Measurements from ENCODE around the gene MYOF.
"Not testable (repeated sequence)": the region's sequence is repeated elsewhere in the genome, so short reads cannot be mapped to it uniquely, and the experiment has no call there.

The MYOF gene

DNA sequence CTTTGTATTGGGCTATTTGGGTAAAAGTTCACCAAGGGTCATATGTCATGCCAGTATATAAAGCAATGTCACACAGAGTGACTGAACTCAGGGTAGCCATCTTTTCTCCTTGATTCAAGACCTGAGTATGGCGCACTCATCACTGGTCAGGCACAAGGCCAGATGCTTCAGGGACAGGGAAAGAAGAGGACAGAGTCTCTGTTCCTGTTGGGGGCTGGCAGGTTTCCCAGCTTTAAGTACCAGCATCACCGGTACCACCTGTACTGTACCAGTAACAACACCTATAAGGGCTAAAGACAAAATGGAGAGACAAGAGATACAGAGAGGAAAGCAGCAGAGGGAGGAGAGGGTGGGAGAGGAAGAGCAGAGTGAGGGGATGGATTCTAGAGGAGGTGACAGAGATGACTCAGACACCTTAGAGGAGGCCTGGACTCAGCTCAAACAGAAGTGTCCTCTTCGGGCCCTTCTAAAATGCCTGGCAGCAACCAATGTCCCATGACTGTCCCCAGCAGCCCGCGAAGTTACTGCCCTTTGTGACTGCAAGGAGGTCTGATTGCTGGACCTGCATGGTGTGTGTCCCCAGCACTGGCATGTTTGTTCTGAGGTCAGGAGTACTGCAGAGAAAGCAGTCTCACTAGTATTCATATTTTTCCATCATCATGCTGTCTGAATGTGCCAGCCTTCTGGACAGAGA, 191.3 kb downstream of the MYOF start:
- DNase-seq (ENCODE audit: low spot score), result no peak

GRCh38 chr10:93288679-93289634, 193.2 kb downstream of the MYOF start:
- DNase-seq (ENCODE audit: low spot score), result peak; percentile 58

DNA sequence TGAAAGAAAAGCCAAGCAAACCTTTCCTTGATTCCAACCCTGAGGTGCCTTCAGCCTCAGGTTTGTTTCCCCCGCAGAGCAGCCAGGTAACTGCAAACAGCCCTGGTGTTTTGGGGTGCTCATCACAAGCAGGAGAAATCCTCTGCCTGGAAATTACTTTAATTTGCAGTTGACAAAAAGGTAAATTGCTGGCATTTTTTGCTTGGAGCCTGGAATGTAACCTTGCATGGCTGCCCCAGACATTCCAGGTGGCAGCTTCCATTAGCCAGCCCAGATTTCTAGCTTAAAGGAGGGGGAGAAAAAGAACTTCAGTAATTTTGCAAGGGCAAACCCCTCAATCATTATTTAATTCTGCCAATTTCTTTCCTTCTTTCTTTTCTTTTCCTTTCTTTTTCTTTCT, 194.4 kb downstream of the MYOF start:
- DNase-seq (ENCODE audit: low spot score), result no peak

DNA sequence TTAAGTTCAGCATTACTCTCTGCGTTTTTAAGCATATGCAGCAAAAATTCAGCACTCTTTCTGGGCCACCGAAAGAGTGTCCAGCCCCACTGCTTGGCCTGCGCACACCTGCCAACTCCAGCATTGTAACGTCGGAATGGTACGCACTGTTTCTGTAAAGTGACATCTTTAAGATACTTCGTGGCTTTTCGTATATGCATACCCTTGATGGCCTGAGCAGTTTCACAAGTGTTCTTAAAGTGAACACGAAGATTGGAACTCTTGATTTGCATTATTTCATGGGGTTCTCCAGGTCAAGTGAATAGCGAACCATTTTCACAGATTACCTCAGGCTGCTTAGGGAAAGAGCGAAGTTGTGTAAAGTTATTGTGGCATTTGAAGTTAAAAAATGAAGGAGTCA, 197.9 kb downstream of the MYOF start:
- DNase-seq (ENCODE audit: low spot score), result not testable (repeated sequence)

DNA sequence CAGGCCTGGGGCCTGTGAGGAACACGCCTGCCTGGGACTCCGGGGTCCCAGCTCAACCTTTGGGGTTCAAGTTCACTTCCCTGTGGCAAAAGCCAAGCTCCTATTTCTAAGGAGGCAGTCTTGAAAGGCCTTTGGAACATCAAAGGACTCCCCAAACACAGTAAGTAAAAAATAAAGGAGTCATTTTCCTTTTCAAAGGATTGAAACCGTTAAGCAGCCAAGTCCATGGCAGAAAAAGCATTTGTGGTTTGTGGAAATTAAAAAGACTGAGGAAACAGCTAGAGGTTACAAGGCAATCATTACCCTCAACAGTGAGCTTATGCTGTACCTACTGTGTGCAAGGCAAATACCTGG, 200.8 kb downstream of the MYOF start:
- DNase-seq (ENCODE audit: low spot score), result no peak

DNA sequence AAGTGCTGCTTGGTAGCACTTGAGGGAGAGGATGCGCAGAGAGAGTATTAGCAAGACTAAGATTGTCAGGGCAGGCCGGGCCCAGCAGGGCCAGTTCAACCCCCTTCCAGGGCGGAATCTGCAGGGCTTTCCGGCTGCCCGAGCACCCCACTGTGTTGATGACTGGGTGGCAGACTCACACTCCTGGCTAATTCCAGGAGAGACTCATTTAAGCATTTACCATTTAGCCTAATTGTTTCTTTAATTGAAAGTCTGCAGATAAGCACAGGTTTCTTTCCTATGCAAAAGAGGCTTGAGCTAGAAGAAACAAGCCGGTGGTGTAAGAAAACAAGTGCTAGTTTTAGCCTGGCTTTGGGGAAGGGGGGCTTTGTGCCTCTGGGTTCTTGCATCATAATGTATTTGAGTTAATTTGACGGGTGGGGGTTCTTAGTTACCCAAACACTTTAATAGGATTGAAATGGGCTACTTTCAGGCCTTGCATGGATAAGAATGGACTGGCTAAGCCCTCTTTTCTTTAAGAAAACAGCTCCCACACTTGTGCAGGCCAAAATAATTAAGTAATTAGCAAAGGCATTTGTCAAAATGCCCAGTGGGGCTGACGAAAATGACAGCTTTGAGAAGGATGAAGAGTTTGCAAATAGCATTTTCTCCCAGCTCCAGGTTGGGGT, 201.3 kb downstream of the MYOF start:
- no peak for DNase-seq (ENCODE audit: low spot score)

GRCh38 chr10:93280121-93280698, 201.9 kb downstream of the MYOF start:
- no peak for DNase-seq (ENCODE audit: low spot score)

- no peak for DNase-seq (ENCODE audit: low spot score)
Observed at GRCh38 chr10:93277360-93277759, 204.8 kb downstream of the MYOF start.

- DNase-seq (ENCODE audit: low spot score), result no peak
Observed at GRCh38 chr10:93274419-93274818, 207.7 kb downstream of the MYOF start.

DNA sequence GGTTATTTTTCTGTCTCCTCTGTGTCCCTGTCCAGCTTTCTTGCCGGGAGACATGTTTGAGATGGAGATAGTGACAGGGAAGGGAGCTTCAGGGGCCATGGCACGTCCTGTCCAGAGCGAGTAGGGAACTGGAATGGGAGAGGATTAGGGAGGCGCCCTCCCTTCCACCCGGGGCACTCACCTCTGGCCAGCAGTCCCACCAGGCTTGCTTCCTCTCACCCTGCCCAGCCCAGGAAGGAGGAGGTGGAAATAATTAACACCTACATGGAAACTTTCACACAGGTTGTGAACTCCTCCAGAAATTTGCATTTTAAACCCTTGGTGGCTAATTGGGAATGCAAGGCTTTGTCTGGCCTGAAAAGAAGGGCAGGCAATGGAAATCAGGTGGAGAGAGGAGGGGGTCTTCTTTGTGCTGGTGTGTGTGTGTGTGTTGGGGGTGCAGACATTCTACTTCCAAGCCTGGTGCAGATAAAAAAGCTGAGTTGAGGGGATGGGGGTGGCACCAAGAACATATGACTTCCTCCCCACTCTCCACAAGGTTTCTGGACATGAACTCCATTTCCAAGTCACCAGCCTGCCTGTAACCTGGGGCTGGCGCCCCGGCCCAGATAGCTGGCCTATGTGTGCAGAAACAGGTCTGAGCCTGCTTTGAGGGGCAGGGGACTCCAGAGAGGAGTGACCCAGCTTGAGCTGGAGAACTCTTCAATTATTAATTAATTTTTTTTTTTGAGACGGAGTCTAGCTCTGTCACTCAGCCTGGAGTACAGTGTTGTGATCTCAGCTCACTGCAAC, 209.1 kb downstream of the MYOF start:
- DNase-seq (ENCODE audit: low spot score), result no peak

DNA sequence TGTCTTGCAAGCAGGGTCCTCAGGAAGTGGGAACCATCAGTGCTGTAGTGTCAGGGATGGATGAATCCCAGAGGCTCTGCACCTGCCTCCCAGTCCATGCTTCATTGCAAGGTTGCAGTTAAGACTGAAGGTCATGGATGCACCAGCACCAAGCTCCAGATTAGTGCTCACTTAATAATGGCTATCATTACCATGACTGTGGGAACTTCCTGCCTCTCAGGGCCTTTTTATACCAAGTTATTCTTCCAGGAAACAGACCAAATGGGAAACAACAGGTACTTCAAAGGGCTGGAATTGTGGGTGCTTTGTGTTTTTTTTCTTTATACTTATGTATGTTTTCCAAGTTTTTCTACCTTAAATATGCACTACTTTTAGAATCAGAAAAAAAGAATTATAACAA, 210.8 kb downstream of the MYOF start:
- DNase-seq (ENCODE audit: low spot score), result no peak

GRCh38 chr10:93269281-93269680, 212.9 kb downstream of the MYOF start:
- DNase-seq (ENCODE audit: low spot score), result no peak

DNA sequence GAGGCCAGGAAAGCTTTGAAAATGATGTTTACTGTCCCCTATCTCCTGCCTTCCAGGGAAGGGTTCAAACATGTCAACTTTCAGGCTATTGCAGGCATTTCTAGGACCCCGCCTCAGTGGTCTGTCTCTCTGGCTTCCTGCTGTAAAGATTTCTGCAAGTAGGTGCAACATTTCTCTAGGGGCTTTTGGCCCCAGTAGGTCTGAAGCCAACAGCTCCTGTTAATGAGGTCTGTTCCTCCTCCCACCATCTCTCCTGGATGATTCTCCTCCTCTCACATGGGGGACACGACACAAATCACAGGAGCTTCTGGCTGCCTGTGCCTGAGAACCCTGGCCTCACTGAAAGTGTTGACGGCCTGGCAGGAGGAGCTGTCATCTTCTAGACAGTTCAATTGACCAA, 214.1 kb downstream of the MYOF start:
- no peak for DNase-seq (ENCODE audit: low spot score)

- no peak for DNase-seq (ENCODE audit: low spot score)
Observed at GRCh38 chr10:93267521-93267920, 214.6 kb downstream of the MYOF start.

DNA sequence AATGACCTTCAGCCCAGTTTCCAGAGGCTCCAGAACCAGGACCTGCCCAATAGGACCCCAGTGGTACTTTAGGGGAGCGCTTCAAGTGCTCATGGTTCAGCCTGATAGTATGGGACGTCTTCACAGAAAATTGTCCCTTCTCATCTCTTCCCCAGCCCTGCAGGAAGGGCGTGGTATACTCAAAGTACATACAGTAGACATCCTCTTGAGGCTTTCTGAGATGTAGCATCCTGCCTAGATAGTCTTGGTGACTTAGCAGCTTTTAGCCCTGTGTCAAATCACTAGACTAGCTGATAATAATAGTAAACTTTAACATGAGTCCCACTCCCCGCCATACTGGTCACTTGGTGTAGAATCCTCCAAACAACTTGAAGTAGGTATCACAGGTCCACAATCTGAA, 215.3 kb downstream of the MYOF start:
- DNase-seq (ENCODE audit: low spot score), result no peak

GRCh38 chr10:93261961-93262610, 220.0 kb downstream of the MYOF start:
- no peak for DNase-seq (ENCODE audit: low spot score)

DNA sequence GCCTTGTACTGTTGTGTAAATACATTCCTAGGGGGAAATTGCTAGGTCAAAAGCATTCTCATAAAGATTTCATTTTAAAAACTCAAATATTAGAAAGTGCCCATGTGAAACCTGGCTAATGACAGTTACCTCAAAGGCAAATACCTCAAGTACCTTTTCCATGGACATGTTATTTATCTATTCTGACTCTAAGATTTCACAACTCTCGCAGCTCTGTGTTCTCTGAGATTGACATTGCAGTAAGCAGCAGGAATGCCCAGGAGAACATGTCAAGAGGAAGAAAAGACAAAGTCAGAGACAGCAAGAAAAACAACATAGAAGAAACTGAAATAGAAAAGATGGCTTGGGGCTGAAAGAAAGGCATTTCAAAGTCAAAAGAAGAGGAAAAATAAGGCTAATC, 221.0 kb downstream of the MYOF start:
- DNase-seq (ENCODE audit: low spot score), result no peak

- DNase-seq (ENCODE audit: low spot score), result no peak
Observed at GRCh38 chr10:93259126-93259525, 223.0 kb downstream of the MYOF start.
